Transverse colon (tissue), 4 donors: Measurements from ENCODE around the gene MRC1.

Source experiments
- CTCF ChIP-seq, 5 experiments: fragments of 200-600 bp in 3 of 5; fragments of 450-650 bp in 2 of 5; sonication (generic) in 3 of 5; IDR thresholded peaks; 1 replicate in 2 of 5; 2 replicates in 3 of 5; pipeline ENCODE4 v1.5.1; 2016 to 2017; ENCODE audit warnings: antibody characterized with exemption in 5 of 5, inconsistent platforms in 3 of 5, mild to moderate bottlenecking in 2 of 5, moderate library complexity in 1 of 5
- EP300 ChIP-seq: sonication (generic); formaldehyde crosslinking; IDR thresholded peaks from one replicate; pipeline ENCODE4 v1.6.1; 2017; ENCODE audit warnings: antibody characterized with exemption, low read depth
- POLR2A ChIP-seq: fragments of 450-650 bp; IDR thresholded peaks from one replicate; pipeline ENCODE4 v1.6.1; 2016; ENCODE audit warnings: antibody characterized with exemption, mild to moderate bottlenecking, moderate library complexity
- POLR2AphosphoS5 ChIP-seq, 3 donors: sonication (generic); formaldehyde crosslinking; IDR thresholded peaks; one replicate each; pipeline ENCODE4 v1.6.1; 2016; ENCODE audit warnings: antibody characterized with exemption in 3 of 3

GRCh38 chr10:17950726-17951125 lies 141.6 kb downstream of the MRC1 start:
- no peak for TF ChIP-seq CTCF (IDR thresholded peaks at IDR 0.05)
- TF ChIP-seq POLR2A, result no peak
- no peak for TF ChIP-seq EP300
- TF ChIP-seq POLR2AphosphoS5 (IDR thresholded peaks at IDR 0.05), result no peak
